OCI-LY1 (cell line): ENCODE results near the gene PC.

Experiments
- CTCF ChIP-seq: fragments of 200-600 bp; sonication (generic), shearing (Covaris generic); IDR thresholded peaks from 2 replicates; pipeline ENCODE4 v1.5.1; 2017; ENCODE audit warnings: mild to moderate bottlenecking, antibody characterized with exemption, low read length, moderate library complexity, mixed read lengths
- EZH2 ChIP-seq: fragments of 200-600 bp; sonication (generic), shearing (Covaris generic); IDR thresholded peaks from 2 replicates; pipeline ENCODE4 v1.8.0; 2017; ENCODE audit warnings: borderline replicate concordance, mixed run types, mild to moderate bottlenecking, antibody characterized with exemption, low read length, moderate library complexity, mixed read lengths

- TF ChIP-seq CTCF (no peak), EZH2 (no peak)
Measured at GRCh38 chr11:66912911-66913310, 45.3 kb downstream of the PC start.
